ENCODE measurements around the gene BCL11A.

GRCh38 chr2:60469536-60470317 lies 83.7 kb downstream of the BCL11A start:
- TF ChIP-seq, protein P1, sequence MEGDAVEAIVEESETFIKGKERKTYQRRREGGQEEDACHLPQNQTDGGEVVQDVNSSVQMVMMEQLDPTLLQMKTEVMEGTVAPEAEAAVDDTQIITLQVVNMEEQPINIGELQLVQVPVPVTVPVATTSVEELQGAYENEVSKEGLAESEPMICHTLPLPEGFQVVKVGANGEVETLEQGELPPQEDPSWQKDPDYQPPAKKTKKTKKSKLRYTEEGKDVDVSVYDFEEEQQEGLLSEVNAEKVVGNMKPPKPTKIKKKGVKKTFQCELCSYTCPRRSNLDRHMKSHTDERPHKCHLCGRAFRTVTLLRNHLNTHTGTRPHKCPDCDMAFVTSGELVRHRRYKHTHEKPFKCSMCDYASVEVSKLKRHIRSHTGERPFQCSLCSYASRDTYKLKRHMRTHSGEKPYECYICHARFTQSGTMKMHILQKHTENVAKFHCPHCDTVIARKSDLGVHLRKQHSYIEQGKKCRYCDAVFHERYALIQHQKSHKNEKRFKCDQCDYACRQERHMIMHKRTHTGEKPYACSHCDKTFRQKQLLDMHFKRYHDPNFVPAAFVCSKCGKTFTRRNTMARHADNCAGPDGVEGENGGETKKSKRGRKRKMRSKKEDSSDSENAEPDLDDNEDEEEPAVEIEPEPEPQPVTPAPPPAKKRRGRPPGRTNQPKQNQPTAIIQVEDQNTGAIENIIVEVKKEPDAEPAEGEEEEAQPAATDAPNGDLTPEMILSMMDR (IDR thresholded peaks at IDR 0.05): no peak
- TF ChIP-seq POLR2A (IDR thresholded peaks at IDR 0.05): no peak

Data from esophagus squamous epithelium (tissue), 4 donors.